ENCODE results near the gene EGF.
"Not testable (repeated sequence)": the region's sequence is repeated elsewhere in the genome, so short reads cannot be mapped to it uniquely, and the experiment has no call there.

EGF gene

GRCh38 chr4:109912706-109913595 lies at the start of gene EGF:
Gene EGF, plus strand, starts transcription at chr4:109912883. Its CDS starts 453 bp downstream, at chr4:109913336.
- no peak for DNase-seq (ENCODE audit: low read depth in 3 of 3)

GRCh38 chr4:109864134-109864533 lies 48.5 kb upstream of the EGF start:
- no peak for DNase-seq (ENCODE audit: low read depth in 3 of 3)

- DNase-seq (ENCODE audit: low read depth in 3 of 3) = no peak
Observed at GRCh38 chr4:109870061-109870460, 42.6 kb upstream of the EGF start.

- DNase-seq (ENCODE audit: low read depth in 3 of 3) = no peak
Observed at GRCh38 chr4:109872065-109872464, 40.6 kb upstream of the EGF start.

- no peak for DNase-seq (ENCODE audit: low read depth in 3 of 3)
Observed at GRCh38 chr4:109872950-109873656, 39.6 kb upstream of the EGF start.

- no peak for DNase-seq (ENCODE audit: low read depth in 3 of 3)
Observed at GRCh38 chr4:109873791-109874514, 38.7 kb upstream of the EGF start.

- DNase-seq (ENCODE audit: low read depth in 3 of 3) = no peak
Observed at GRCh38 chr4:109875106-109875505, 37.6 kb upstream of the EGF start.

GRCh38 chr4:109875553-109875952 lies 37.1 kb upstream of the EGF start:
- DNase-seq (ENCODE audit: low read depth in 3 of 3) = not testable (repeated sequence)

- no peak for DNase-seq (ENCODE audit: low read depth in 3 of 3)
Observed at GRCh38 chr4:109876634-109877265, 35.9 kb upstream of the EGF start.

GRCh38 chr4:109877400-109877799 lies 35.3 kb upstream of the EGF start:
- no peak for DNase-seq (ENCODE audit: low read depth in 3 of 3)

GRCh38 chr4:109878355-109878754 lies 34.3 kb upstream of the EGF start:
- no peak for DNase-seq (ENCODE audit: low read depth in 3 of 3)

- DNase-seq (ENCODE audit: low read depth in 3 of 3) = no peak
Observed at GRCh38 chr4:109879081-109879480, 33.6 kb upstream of the EGF start.

GRCh38 chr4:109879636-109880314 lies 32.9 kb upstream of the EGF start:
- no peak for DNase-seq (ENCODE audit: low read depth in 3 of 3)

- DNase-seq (ENCODE audit: low read depth in 3 of 3) = no peak
Observed at GRCh38 chr4:109886303-109886702, 26.4 kb upstream of the EGF start.

GRCh38 chr4:109887071-109887470 lies 25.6 kb upstream of the EGF start:
- DNase-seq (ENCODE audit: low read depth in 3 of 3) = no peak

GRCh38 chr4:109890076-109890475 lies 22.6 kb upstream of the EGF start:
- no peak for DNase-seq (ENCODE audit: low read depth in 3 of 3)

GRCh38 chr4:109902559-109903251 lies 10.0 kb upstream of the EGF start:
- DNase-seq (ENCODE audit: low read depth in 3 of 3) = no peak

GRCh38 chr4:109908731-109909130 lies 4.0 kb upstream of the EGF start:
- no peak for DNase-seq (ENCODE audit: low read depth in 3 of 3)

GRCh38 chr4:109910256-109910655 lies 2.4 kb upstream of the EGF start:
- DNase-seq (ENCODE audit: low read depth in 3 of 3) = no peak

GRCh38 chr4:109913596-109914241 lies 1.0 kb downstream of the EGF start:
- no peak for DNase-seq (ENCODE audit: low read depth in 3 of 3)
